Measurements from ENCODE around the gene KLF11. TPM values are rescaled to one million over a fixed set of nuclear protein-coding genes. Genes with fewer than 3 reads are reported as not detected.

Gene KLF11
- total and polyA plus RNA-seq, 10 donors: 5.4 to 46.1 (median 30.1) TPM

- DNase-seq: peak; percentile 75
- TF ChIP-seq POLR2AphosphoS5 (IDR thresholded peaks at IDR 0.05): no peak
- TF ChIP-seq CTCF (IDR thresholded peaks at IDR 0.05 in 8 of 11, conservative IDR thresholded peaks at IDR 0.05 in 3 of 11): no peak
- no peak for TF ChIP-seq POLR2A (IDR thresholded peaks at IDR 0.05)
Observed at GRCh38 chr2:10019602-10020400, 23.5 kb upstream of the KLF11 start.

GRCh38 chr2:10022041-10022421 is 21.3 kb upstream of the KLF11 start:
- H3K27ac ChIP-seq: no peak overlapping the region
- H3K27me3 ChIP-seq (replicated peaks in 1 of 7): no peaks in the 10 kb centered on the region
- H3K9me3 ChIP-seq: peaks cover 0 to 11% (median 4%) of the 10 kb centered on the region in 8 donors
- 82 to 91% (median 89%) methylated on average over 11 to 16 of the region's 16 CpGs for WGBS, 5 donors
- H3K36me3 ChIP-seq: no peaks in the 10 kb centered on the region
- no peak for DNase-seq
- H3K4me3 ChIP-seq: no peak overlapping the region
- TF ChIP-seq CTCF (IDR thresholded peaks at IDR 0.05 in 8 of 11, conservative IDR thresholded peaks at IDR 0.05 in 3 of 11) (no peak), POLR2AphosphoS5 (IDR thresholded peaks at IDR 0.05) (no peak), POLR2A (IDR thresholded peaks at IDR 0.05) (no peak)
- H3K4me1 ChIP-seq: peaks cover 0 to 20% (median 11%) of the 10 kb centered on the region in 6 donors
- intact Hi-C loops (cut with DNase I; ENCODE audit: low total_unique reads): no loop called here

More at GRCh38 chr2:10019602-10020400, 23.5 kb upstream of the KLF11 start:
- H3K27ac ChIP-seq: peak overlapping the region in 4 of 8 donors; percentile 46 to 69 (median 58)
- intact Hi-C loops (cut with DNase I; ENCODE audit: low total_unique reads): no loop called here
- H3K4me1 ChIP-seq: peaks cover 0 to 20% (median 11%) of the 10 kb centered on the region in 6 donors
- H3K27me3 ChIP-seq (replicated peaks in 1 of 7): no peaks in the 10 kb centered on the region
- H3K9me3 ChIP-seq: peaks cover 0 to 14% (median 5%) of the 10 kb centered on the region in 8 donors
- H3K36me3 ChIP-seq: no peaks in the 10 kb centered on the region
- WGBS, 5 donors: 70 to 76% (median 75%) methylated on average over 20 to 27 of the region's 27 CpGs
- H3K4me3 ChIP-seq: no peak overlapping the region

- H3K4me3 ChIP-seq: no peak overlapping the region
- TF ChIP-seq POLR2A (IDR thresholded peaks at IDR 0.05): no peak
- WGBS, 5 donors: 87 to 96% (median 93%) methylated on average over 4 of the region's 4 CpGs
- no peak overlapping the region for H3K27ac ChIP-seq
- DNase-seq: no peak
- peaks cover 0 to 7% (median 2%) of the 10 kb centered on the region in 8 donors for H3K9me3 ChIP-seq
- intact Hi-C loops (cut with DNase I; ENCODE audit: low total_unique reads): no loop called here
- no peaks in the 10 kb centered on the region for H3K27me3 ChIP-seq (replicated peaks in 1 of 7)
- peaks cover 0 to 20% (median 11%) of the 10 kb centered on the region in 6 donors for H3K4me1 ChIP-seq
- H3K36me3 ChIP-seq: no peaks in the 10 kb centered on the region
Observed at GRCh38 chr2:10022445-10022844, 20.9 kb upstream of the KLF11 start.

GRCh38 chr2:10022966-10023662 is 20.2 kb upstream of the KLF11 start:
- H3K4me3 ChIP-seq: no peak overlapping the region
- H3K4me1 ChIP-seq: peaks cover 0 to 24% (median 12%) of the 10 kb centered on the region in 6 donors
- H3K27me3 ChIP-seq (replicated peaks in 1 of 7): no peaks in the 10 kb centered on the region
- H3K36me3 ChIP-seq: no peaks in the 10 kb centered on the region
- TF ChIP-seq POLR2A (IDR thresholded peaks at IDR 0.05): no peak
- TF ChIP-seq POLR2AphosphoS5 (IDR thresholded peaks at IDR 0.05): no peak
- TF ChIP-seq CTCF (IDR thresholded peaks at IDR 0.05 in 8 of 11, conservative IDR thresholded peaks at IDR 0.05 in 3 of 11): no peak
- no peak for DNase-seq
- intact Hi-C loops (cut with DNase I; ENCODE audit: low total_unique reads): no loop called here
- no peak overlapping the region for H3K27ac ChIP-seq
- WGBS, 5 donors: 83 to 95% (median 89%) methylated on average over 7 to 10 of the region's 10 CpGs
- peaks cover 0 to under 1% (median 0%) of the 10 kb centered on the region in 8 donors for H3K9me3 ChIP-seq
